HepG2 (cell line): Measurements from ENCODE around the gene COPE. TPM values are rescaled to one million over a fixed set of nuclear protein-coding genes. Genes with fewer than 3 reads are reported as not detected.
A peak's percentile ranks its signal among the peaks of the same experiment; 100 is the strongest.

Experiments
- ATAC-seq: fragments of 200-7000 bp; cut with Tn5 transposase; 3 replicates; pipeline ENCODE4 v1.9.1; 2020; ENCODE audit warnings: mild to moderate bottlenecking, moderate library complexity
- BruUV-seq: library from RNA; stranded (reverse); fragments of 400-500 nt; replicated peaks from 2 replicates; lab custom pipeline; 2021; lab: Mats Ljungman, UMichigan
- CTCF ChIA-PET: fragments of 300-600 bp; formaldehyde crosslinking; extraction: SDS; loops from one replicate; lab custom pipeline; 2021; ENCODE audit warnings: low total read pairs, inconsistent platforms, low intra/inter-chr PET ratio; lab: Yijun Ruan, JAX
- POLR2A ChIA-PET: fragments of 350-600 bp; sonication (Branson Sonifier 250); formaldehyde crosslinking; loops from one replicate; lab custom pipeline; 2020; ENCODE audit warnings: antibody characterized with exemption, inconsistent platforms; lab: Yijun Ruan, JAX
- DNase-seq: peaks from one replicate; pipeline ENCODE4 v3.0.0-alpha.2; 2015; ENCODE audit warnings: low spot score
- FAIRE-seq: peaks from 3 replicates; lab custom pipeline; 2011; peaks lifted over from hg19 to GRCh38; lab: Jason Lieb, UNC
- H2AFZ ChIP-seq: one replicate; pipeline ENCODE4 v1.6.1; 2011; ENCODE audit warnings: low read length, inconsistent platforms
- H3K27ac ChIP-seq: fragments of 300-600 bp; 3 replicates; pipeline ENCODE4 v1.8.0; 2011; ENCODE audit warnings: mixed run types, mild to moderate bottlenecking, mixed read lengths, low read length, inconsistent platforms; ENCODE audit not compliant: insufficient read depth; ENCODE audit errors: extremely low read length
- H3K27me3 ChIP-seq, 2 experiments: fragments of 200-600 bp in 1 of 2; 2 replicates in 1 of 2; 3 replicates in 1 of 2; pipeline versions ENCODE4 v1.6.0 to v1.8.0; 2011; ENCODE audit warnings: low read length in 2 of 2, mild to moderate bottlenecking in 2 of 2, moderate library complexity in 2 of 2, inconsistent platforms in 1 of 2; ENCODE audit not compliant: insufficient read depth in 2 of 2, control insufficient read depth in 1 of 2
- H3K36me3 ChIP-seq, 2 experiments: fragments of 200-600 bp in 1 of 2; replicated peaks in 1 of 2; 2 replicates in 1 of 2; 3 replicates in 1 of 2; pipeline versions ENCODE4 v1.5.1 to v1.8.0; 2011; ENCODE audit warnings: low read length in 2 of 2, inconsistent platforms in 1 of 2; ENCODE audit not compliant: insufficient read depth in 2 of 2, control insufficient read depth in 1 of 2
- H3K4me1 ChIP-seq: 2 replicates; pipeline ENCODE4 v1.5.1; 2012; ENCODE audit warnings: low read length, inconsistent platforms; ENCODE audit not compliant: insufficient read depth
- H3K4me2 ChIP-seq: 2 replicates; pipeline ENCODE4 v1.6.0; 2011; ENCODE audit warnings: low read depth, low read length, inconsistent platforms
- H3K4me3 ChIP-seq, 3 experiments: fragments of 200-600 bp in 1 of 3; sonication (generic), shearing (Covaris generic) in 1 of 3; replicated peaks in 1 of 3; 2 replicates each; pipeline ENCODE4 v1.5.1; 2011 to 2016; ENCODE audit warnings: low read length in 3 of 3, inconsistent platforms in 2 of 3, low read depth in 2 of 3, mild to moderate bottlenecking in 2 of 3, control low read depth in 1 of 3, mixed read lengths in 1 of 3; ENCODE audit not compliant: insufficient read depth in 1 of 3
- H3K79me2 ChIP-seq: one replicate; pipeline ENCODE4 v1.6.1; 2011; ENCODE audit warnings: low read length, inconsistent platforms; ENCODE audit not compliant: insufficient read depth
- H3K9ac ChIP-seq: 2 replicates; pipeline ENCODE4 v1.6.0; 2011; ENCODE audit warnings: mild to moderate bottlenecking, low read depth, low read length, inconsistent platforms; ENCODE audit not compliant: insufficient read depth
- H3K9me3 ChIP-seq: 2 replicates; pipeline ENCODE4 v1.5.1; 2012; ENCODE audit warnings: mild to moderate bottlenecking, low read length
- H4K20me1 ChIP-seq: 2 replicates; pipeline ENCODE4 v1.6.0; 2011; ENCODE audit warnings: inconsistent platforms, mild to moderate bottlenecking, low read length, moderate library complexity; ENCODE audit not compliant: insufficient read depth
- AGO2 ChIP-seq: fragments of 200-400 bp; formaldehyde crosslinking; optimal IDR thresholded peaks from 2 replicates; pipeline ENCODE3; 2017; ENCODE audit warnings: mild to moderate bottlenecking, low read depth, low read length, moderate library complexity
- DMAP1 ChIP-seq: IDR thresholded peaks from 2 replicates; pipeline ENCODE4 v1.6.1; 2016
- FLYWCH1 ChIP-seq: sonication (generic); formaldehyde crosslinking; IDR thresholded peaks from 2 replicates; pipeline ENCODE4 v1.8.1; 2023; ENCODE audit warnings: mild to moderate bottlenecking, missing genetic modification reagents
- FOXP4 ChIP-seq: sonication (generic); formaldehyde crosslinking; IDR thresholded peaks from 2 replicates; pipeline ENCODE4 v1.4.0; 2020; ENCODE audit warnings: missing genetic modification reagents
- HMGXB4 ChIP-seq, 2 experiments: sonication (generic) in 1 of 2; formaldehyde crosslinking in 1 of 2; IDR thresholded peaks; 2 replicates each; pipeline versions ENCODE4 v1.4.0 to v1.6.1; 2018 to 2020; ENCODE audit warnings: missing genetic modification reagents in 2 of 2, borderline replicate concordance in 1 of 2, low read depth in 1 of 2, mild to moderate bottlenecking in 1 of 2, missing biosample characterization in 1 of 2
- HNRNPL ChIP-seq: fragments of 200-400 bp; formaldehyde crosslinking; IDR thresholded peaks from 2 replicates; pipeline ENCODE4 v1.6.1; 2017; ENCODE audit warnings: mild to moderate bottlenecking, low read depth, low read length
- PREB ChIP-seq: sonication (generic); formaldehyde crosslinking; IDR thresholded peaks from 2 replicates; pipeline ENCODE4 v1.4.0; 2020; ENCODE audit warnings: missing genetic modification reagents
- RBM22 ChIP-seq: fragments of 200-400 bp; formaldehyde crosslinking; optimal IDR thresholded peaks from 2 replicates; pipeline ENCODE3; 2017; ENCODE audit warnings: mild to moderate bottlenecking, low read length, moderate library complexity
- ZNF558 ChIP-seq: sonication (generic); formaldehyde crosslinking; IDR thresholded peaks from 2 replicates; pipeline ENCODE4 v1.9.0; 2022; ENCODE audit warnings: mild to moderate bottlenecking, missing genetic modification reagents, borderline replicate concordance
- ZNF629 ChIP-seq: sonication (generic); formaldehyde crosslinking; conservative IDR thresholded peaks from 2 replicates; pipeline ENCODE4 v1.5.0; 2020; ENCODE audit warnings: missing genetic modification reagents
- ZNF737 ChIP-seq: sonication (generic); formaldehyde crosslinking; IDR thresholded peaks from 2 replicates; pipeline ENCODE4 v1.5.0; 2020; ENCODE audit warnings: missing genetic modification reagents, mild to moderate bottlenecking, borderline replicate concordance
- WGBS: methylation state at CpG from one replicate; pipeline ENCODE4 v1.1.6; 2017; ENCODE audit warnings: low lambda C conversion rate; 5-methylcytosine and 5-hydroxymethylcytosine counted together
- in situ Hi-C: cut with HindIII; loops from 2 replicates; pipeline ENCODE4 v1.10.0; 2017; ENCODE audit warnings: low pct_unique_long_range_greater_than_20kb; ENCODE audit not compliant: extremely low pct_ligation_motif_present
- intact Hi-C: fragments of 100-400 bp; cut with micrococcal nuclease; formaldehyde crosslinking; loops from one replicate; pipeline ENCODE4 v1.10.0; 2022; ENCODE audit not compliant: unreplicated experiment
- polyA plus RNA-seq, 8 experiments: library from polyadenylated mRNA; depleted of rRNA in 3 of 8; stranded (reverse) in 7 of 8; unstranded in 1 of 8; fragments of >200 nt; fragmentation: Illumina TruSeq in 4 of 8; extraction: Trizol in 4 of 8; gene quantifications; 2 replicates each; pipeline versions ENCODE4 v1.2.1 to v1.2.3, GENCODE V29; 2011 to 2016; ENCODE audit warnings: low read depth in 4 of 8, missing spikeins in 1 of 8, mixed read lengths in 1 of 8; ENCODE audit not compliant: insufficient read depth in 1 of 8
- total RNA-seq, 5 experiments: library from RNA; depleted of rRNA; stranded (reverse); fragments of >200 nt; fragmentation: Illumina TruSeq; extraction: Trizol; gene quantifications; 2 replicates each; pipeline ENCODE4 v1.2.3, GENCODE V29; 2016; ENCODE audit warnings: low read depth in 1 of 5

Gene COPE
- total and polyA plus RNA-seq, 2 of the 13 experiments (the other 11 are each of a cell fraction or from before 2014, with no cell fraction given) = 189 to 205 TPM

GRCh38 chr19:18960370-18960769, 41.2 kb upstream of the COPE start:
- Histone ChIP-seq H3K79me2 (no peaks in the 10 kb centered on the region), H3K4me1 (peaks cover 40% of the 10 kb centered on the region), H4K20me1 (no peaks in the 10 kb centered on the region), H3K9ac (no peak overlapping the region), H3K4me3 (no peak overlapping the region), H2AFZ (no peak overlapping the region), H3K36me3 (no peaks in the 10 kb centered on the region), H3K27me3 (no peaks in the 10 kb centered on the region; a peak in 1 of 5 replicates), H3K27ac (no peak overlapping the region), H3K4me2 (no peak overlapping the region), H3K9me3 (no peaks in the 10 kb centered on the region)
- 14% methylated on average over 4 of the region's 4 CpGs for WGBS
- ChIA-PET POLR2A (interaction anchor here (0.6 kb wide), 1 partner anchor 9 kb away, joined by 3 read pairs; no protein-coding TSS in a partner anchor), CTCF (no interaction called here)
- intact Hi-C loops (loop anchor here (2.0 kb wide), 1 partner anchor 18 kb away; no protein-coding TSS in a partner anchor), in situ Hi-C loops (no loop called here)
- BruUV-seq = no TSS peak
- ATAC-seq = no peak
- FAIRE-seq = no peak
- no peak for DNase-seq
- TF ChIP-seq ZNF629 (CRISPR knock-in tag) (peak; percentile 83), AGO2 (no peak)

GRCh38 chr19:18955042-18955441, 35.9 kb upstream of the COPE start:
- in situ Hi-C loops = no loop called here
- no TSS peak for BruUV-seq
- TF ChIP-seq FLYWCH1 (CRISPR knock-in tag) = no peak
- TF ChIP-seq RBM22 = no peak
- TF ChIP-seq HMGXB4 (CRISPR knock-in tag; IDR thresholded peaks at IDR 0.05; ENCODE audit: borderline replicate concordance in 1 of 2, low read depth in 1 of 2) = no peak
- no peak for TF ChIP-seq DMAP1 (CRISPR knock-in tag)
- TF ChIP-seq ZNF558 (CRISPR knock-in tag) = no peak
- TF ChIP-seq ZNF629 (CRISPR knock-in tag) = no peak
- TF ChIP-seq FOXP4 (CRISPR knock-in tag) = no peak
- no peak for TF ChIP-seq PREB (CRISPR knock-in tag)
- TF ChIP-seq HNRNPL = no peak
- TF ChIP-seq ZNF737 (CRISPR knock-in tag) = no peak

More at GRCh38 chr19:18955042-18955441, 35.9 kb upstream of the COPE start:
- WGBS = 42% methylated on average over 2 of the region's 2 CpGs
- no peak overlapping the region for H3K9ac ChIP-seq
- H3K4me1 ChIP-seq = peaks cover 42% of the 10 kb centered on the region
- H4K20me1 ChIP-seq = no peaks in the 10 kb centered on the region
- H3K9me3 ChIP-seq = no peaks in the 10 kb centered on the region
- H3K4me2 ChIP-seq = no peak overlapping the region
- no peak overlapping the region for H2AFZ ChIP-seq
- DNase-seq (no peak), FAIRE-seq (no peak), ATAC-seq (no peak)
- no peak overlapping the region for H3K4me3 ChIP-seq
- no peak overlapping the region for H3K27ac ChIP-seq
- ChIA-PET CTCF (no interaction called here), POLR2A (no interaction called here)
- intact Hi-C loops = no loop called here
- H3K79me2 ChIP-seq = no peaks in the 10 kb centered on the region
- H3K36me3 ChIP-seq = no peaks in the 10 kb centered on the region
- H3K27me3 ChIP-seq = no peaks in the 10 kb centered on the region; a peak in 1 of 5 replicates
